Hepatocyte (in vitro differentiated cells): Measurements from ENCODE around the gene SEPTIN11.

Experiments used
- CTCF ChIP-seq: fragments of 200-600 bp; sonication (generic); IDR thresholded peaks from 2 replicates; pipeline ENCODE4 v1.5.1; 2016; ENCODE audit warnings: antibody characterized with exemption, mild to moderate bottlenecking; ENCODE audit not compliant: poor library complexity
- EZH2 ChIP-seq: fragments of 200-600 bp; sonication (generic); IDR thresholded peaks from 2 replicates; pipeline ENCODE4 v1.6.1; 2016; ENCODE audit warnings: antibody characterized with exemption, mild to moderate bottlenecking, borderline replicate concordance
- EZH2phosphoT487 ChIP-seq: fragments of 200-600 bp; sonication (generic); IDR thresholded peaks from one replicate; pipeline ENCODE4 v1.6.1; 2018; ENCODE audit warnings: antibody characterized with exemption, mild to moderate bottlenecking, low read depth, moderate library complexity; ENCODE audit not compliant: unreplicated experiment, severe bottlenecking

GRCh38 chr4:76950956-76951671, 1.6 kb downstream of the SEPTIN11 start:
- no peak for TF ChIP-seq CTCF
- no peak for TF ChIP-seq EZH2
- TF ChIP-seq EZH2phosphoT487 = no peak
